HG03039 (cell line): ENCODE data around the gene RAPGEF4.

Source experiments
- ATAC-seq: cut with Tn5 transposase; IDR thresholded peaks from one replicate; pipeline ENCODE4 v1.9.1; 2021; ENCODE audit warnings: mild to moderate bottlenecking, moderate library complexity; ENCODE audit not compliant: unreplicated experiment

The RAPGEF4 gene

GRCh38 chr2:173053043-173053699 lies 317.5 kb downstream of the RAPGEF4 start:
- no peak for ATAC-seq

GRCh38 chr2:173054466-173054865 lies 318.8 kb downstream of the RAPGEF4 start:
- no peak for ATAC-seq

GRCh38 chr2:173056705-173057364 lies 321.2 kb downstream of the RAPGEF4 start:
- no peak for ATAC-seq

GRCh38 chr2:173058097-173058496 lies 322.5 kb downstream of the RAPGEF4 start:
- no peak for ATAC-seq

- ATAC-seq: no peak
Measured at GRCh38 chr2:173058673-173059072, 323.0 kb downstream of the RAPGEF4 start.

- no peak for ATAC-seq
Measured at GRCh38 chr2:173059292-173059691, 323.6 kb downstream of the RAPGEF4 start.

- no peak for ATAC-seq
Measured at GRCh38 chr2:173059971-173060461, 324.4 kb downstream of the RAPGEF4 start.

- no peak for ATAC-seq
Measured at GRCh38 chr2:173062801-173063200, 327.2 kb downstream of the RAPGEF4 start.

GRCh38 chr2:173064151-173064805 lies 328.6 kb downstream of the RAPGEF4 start:
- no peak for ATAC-seq

- ATAC-seq: no peak
Measured at GRCh38 chr2:173066887-173067676, 331.4 kb downstream of the RAPGEF4 start.

GRCh38 chr2:173075056-173075780 lies 339.6 kb downstream of the RAPGEF4 start:
- no peak for ATAC-seq

- ATAC-seq: peak; percentile 67
Measured at GRCh38 chr2:173075781-173076580, 340.3 kb downstream of the RAPGEF4 start, which contains the start of gene MAP3K20. TSS of gene MAP3K20 (plus strand) at chr2:173075846. CDS start at chr2:173091032, 15,186 bp downstream.

- ATAC-seq: peak; percentile 23
Measured at GRCh38 chr2:173076581-173077345, 341.1 kb downstream of the RAPGEF4 start.

GRCh38 chr2:173077506-173078177 lies 342.0 kb downstream of the RAPGEF4 start:
- ATAC-seq: no peak

GRCh38 chr2:173079141-173079540 lies 343.5 kb downstream of the RAPGEF4 start:
- ATAC-seq: no peak

GRCh38 chr2:173079973-173080860 lies 344.6 kb downstream of the RAPGEF4 start:
- ATAC-seq: no peak

- ATAC-seq: no peak
Measured at GRCh38 chr2:173086518-173087213, 351.0 kb downstream of the RAPGEF4 start.
